Fibroblast of lung (primary cell): ENCODE results near the gene RAC2. TPM values are rescaled to one million over a fixed set of nuclear protein-coding genes. Genes with fewer than 3 reads are reported as not detected.

Experiments
- DNase-seq, 2 donors: peaks; one replicate each; pipeline versions ENCODE4 v3.0.0 to v3.0.0-alpha.2; 2010; ENCODE audit warnings: low read depth in 2 of 2
- H2AFZ ChIP-seq: 2 replicates; pipeline ENCODE4 v1.5.1; 2012; ENCODE audit warnings: low read length, control low read depth, inconsistent platforms
- H3K27ac ChIP-seq: 2 replicates; pipeline ENCODE4 v1.5.1; 2011; ENCODE audit warnings: low read length, control low read depth; ENCODE audit not compliant: insufficient read depth
- H3K27me3 ChIP-seq: 2 replicates; pipeline ENCODE4 v1.5.1; 2011; ENCODE audit warnings: mild to moderate bottlenecking, low read length; ENCODE audit not compliant: control insufficient read depth, insufficient read depth
- H3K36me3 ChIP-seq: 2 replicates; pipeline ENCODE4 v1.5.1; 2011; ENCODE audit warnings: low read length; ENCODE audit not compliant: control insufficient read depth, insufficient read depth
- H3K4me1 ChIP-seq: 2 replicates; pipeline ENCODE4 v1.5.1; 2011; ENCODE audit warnings: low read length; ENCODE audit not compliant: control insufficient read depth, insufficient read depth; ENCODE audit errors: extremely low read depth
- H3K4me2 ChIP-seq: 2 replicates; pipeline ENCODE4 v1.5.1; 2011; ENCODE audit warnings: low read length, control low read depth; ENCODE audit not compliant: insufficient read depth; ENCODE audit errors: extremely low read depth
- H3K4me3 ChIP-seq, 4 experiments: fragments of 200-600 bp in 1 of 4; sonication (generic) in 1 of 4; replicated peaks in 1 of 4; 2 replicates each; pipeline ENCODE4 v1.5.1; 2011 to 2016; ENCODE audit warnings: low read length in 4 of 4, low read depth in 3 of 4, mild to moderate bottlenecking in 3 of 4, control low read depth in 2 of 4, inconsistent platforms in 1 of 4, mixed read lengths in 1 of 4; ENCODE audit not compliant: insufficient read depth in 1 of 4; ENCODE audit errors: control extremely low read depth in 1 of 4
- H3K79me2 ChIP-seq: 2 replicates; pipeline ENCODE4 v1.5.1; 2012; ENCODE audit warnings: mild to moderate bottlenecking, low read length, inconsistent platforms; ENCODE audit not compliant: control insufficient read depth, insufficient read depth
- H3K9ac ChIP-seq: 2 replicates; pipeline ENCODE4 v1.5.1; 2011; ENCODE audit warnings: mild to moderate bottlenecking, low read length, control low read depth; ENCODE audit not compliant: insufficient read depth
- H3K9me3 ChIP-seq: 2 replicates; pipeline ENCODE4 v1.5.1; 2012; ENCODE audit warnings: low read depth, low read length; ENCODE audit not compliant: control insufficient read depth, insufficient read depth
- H4K20me1 ChIP-seq: 2 replicates; pipeline ENCODE4 v1.5.1; 2011; ENCODE audit warnings: low read length; ENCODE audit not compliant: control insufficient read depth, insufficient read depth; ENCODE audit errors: extremely low read depth
- EZH2 ChIP-seq: IDR thresholded peaks from 2 replicates; pipeline ENCODE4 v1.5.1; 2012; ENCODE audit warnings: low read length, control low read depth, mild to moderate bottlenecking; ENCODE audit errors: missing control alignments
- polyA plus RNA-seq, 2 donors: library from polyadenylated mRNA; depleted of rRNA in 1 of 2; stranded (reverse) in 1 of 2; unstranded in 1 of 2; fragments of >200 nt; gene quantifications; 2 replicates each; pipeline ENCODE4 v1.2.1, GENCODE V29; 2011 to 2012; ENCODE audit warnings: missing spikeins in 1 of 2
- total RNA-seq: library from RNA; depleted of rRNA; stranded (reverse); fragments of >200 nt; gene quantifications from 2 replicates; pipeline ENCODE4 v1.2.1, GENCODE V29; 2014
- TF ChIP-seq, protein P1 (sequence below), 2 donors: IDR thresholded peaks in 1 of 2; conservative IDR thresholded peaks in 1 of 2; 1 replicate in 1 of 2; 2 replicates in 1 of 2; pipeline ENCODE4 v1.5.1; 2011 to 2012; ENCODE audit warnings: low read length in 2 of 2, control low read depth in 1 of 2, inconsistent platforms in 1 of 2, low read depth in 1 of 2, mild to moderate bottlenecking in 1 of 2

Gene RAC2
- total and polyA plus RNA-seq, 2 donors (not counting 1 experiment from before 2014, with no cell fraction given), result 2.1 to 10.5 TPM

DNA sequence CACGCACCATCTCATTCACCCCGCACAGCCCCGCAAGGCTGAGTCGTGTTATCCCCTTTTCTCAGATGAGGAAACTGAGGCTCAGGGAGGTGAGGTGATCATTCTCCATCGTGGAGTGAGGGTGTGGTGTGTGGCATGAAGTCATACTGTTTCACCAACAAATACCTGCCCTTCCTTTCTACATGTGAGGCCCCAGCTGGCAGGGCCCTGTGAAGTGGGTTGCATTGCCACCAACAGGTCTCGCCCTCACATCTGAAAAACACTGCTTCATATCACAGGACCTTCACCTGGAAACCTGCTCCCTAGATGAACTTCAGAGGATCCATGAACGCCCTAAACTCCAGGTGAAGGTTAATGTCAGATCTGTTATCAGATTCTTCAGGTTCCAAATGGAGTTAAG lies 36.1 kb downstream of the RAC2 start:
- no peak overlapping the region for H3K27ac ChIP-seq
- no peak overlapping the region for H3K9ac ChIP-seq
- no peak overlapping the region for H2AFZ ChIP-seq
- no peaks in the 10 kb centered on the region for H3K36me3 ChIP-seq
- H3K79me2 ChIP-seq, result no peaks in the 10 kb centered on the region
- no peaks in the 10 kb centered on the region for H4K20me1 ChIP-seq
- H3K9me3 ChIP-seq, result no peaks in the 10 kb centered on the region
- no peak overlapping the region for H3K4me2 ChIP-seq
- no peak overlapping the region for H3K4me3 ChIP-seq
- H3K27me3 ChIP-seq, result peaks cover 18% of the 10 kb centered on the region
- no peak for DNase-seq
- no peak for TF ChIP-seq EZH2
- TF ChIP-seq, protein P1, sequence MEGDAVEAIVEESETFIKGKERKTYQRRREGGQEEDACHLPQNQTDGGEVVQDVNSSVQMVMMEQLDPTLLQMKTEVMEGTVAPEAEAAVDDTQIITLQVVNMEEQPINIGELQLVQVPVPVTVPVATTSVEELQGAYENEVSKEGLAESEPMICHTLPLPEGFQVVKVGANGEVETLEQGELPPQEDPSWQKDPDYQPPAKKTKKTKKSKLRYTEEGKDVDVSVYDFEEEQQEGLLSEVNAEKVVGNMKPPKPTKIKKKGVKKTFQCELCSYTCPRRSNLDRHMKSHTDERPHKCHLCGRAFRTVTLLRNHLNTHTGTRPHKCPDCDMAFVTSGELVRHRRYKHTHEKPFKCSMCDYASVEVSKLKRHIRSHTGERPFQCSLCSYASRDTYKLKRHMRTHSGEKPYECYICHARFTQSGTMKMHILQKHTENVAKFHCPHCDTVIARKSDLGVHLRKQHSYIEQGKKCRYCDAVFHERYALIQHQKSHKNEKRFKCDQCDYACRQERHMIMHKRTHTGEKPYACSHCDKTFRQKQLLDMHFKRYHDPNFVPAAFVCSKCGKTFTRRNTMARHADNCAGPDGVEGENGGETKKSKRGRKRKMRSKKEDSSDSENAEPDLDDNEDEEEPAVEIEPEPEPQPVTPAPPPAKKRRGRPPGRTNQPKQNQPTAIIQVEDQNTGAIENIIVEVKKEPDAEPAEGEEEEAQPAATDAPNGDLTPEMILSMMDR (conservative IDR thresholded peaks at IDR 0.05 in 1 of 2, IDR thresholded peaks at IDR 0.05 in 1 of 2; ENCODE audit: low read depth in 1 of 2, low read length in 2 of 2), result no peak
- peaks cover 2% of the 10 kb centered on the region for H3K4me1 ChIP-seq

DNA sequence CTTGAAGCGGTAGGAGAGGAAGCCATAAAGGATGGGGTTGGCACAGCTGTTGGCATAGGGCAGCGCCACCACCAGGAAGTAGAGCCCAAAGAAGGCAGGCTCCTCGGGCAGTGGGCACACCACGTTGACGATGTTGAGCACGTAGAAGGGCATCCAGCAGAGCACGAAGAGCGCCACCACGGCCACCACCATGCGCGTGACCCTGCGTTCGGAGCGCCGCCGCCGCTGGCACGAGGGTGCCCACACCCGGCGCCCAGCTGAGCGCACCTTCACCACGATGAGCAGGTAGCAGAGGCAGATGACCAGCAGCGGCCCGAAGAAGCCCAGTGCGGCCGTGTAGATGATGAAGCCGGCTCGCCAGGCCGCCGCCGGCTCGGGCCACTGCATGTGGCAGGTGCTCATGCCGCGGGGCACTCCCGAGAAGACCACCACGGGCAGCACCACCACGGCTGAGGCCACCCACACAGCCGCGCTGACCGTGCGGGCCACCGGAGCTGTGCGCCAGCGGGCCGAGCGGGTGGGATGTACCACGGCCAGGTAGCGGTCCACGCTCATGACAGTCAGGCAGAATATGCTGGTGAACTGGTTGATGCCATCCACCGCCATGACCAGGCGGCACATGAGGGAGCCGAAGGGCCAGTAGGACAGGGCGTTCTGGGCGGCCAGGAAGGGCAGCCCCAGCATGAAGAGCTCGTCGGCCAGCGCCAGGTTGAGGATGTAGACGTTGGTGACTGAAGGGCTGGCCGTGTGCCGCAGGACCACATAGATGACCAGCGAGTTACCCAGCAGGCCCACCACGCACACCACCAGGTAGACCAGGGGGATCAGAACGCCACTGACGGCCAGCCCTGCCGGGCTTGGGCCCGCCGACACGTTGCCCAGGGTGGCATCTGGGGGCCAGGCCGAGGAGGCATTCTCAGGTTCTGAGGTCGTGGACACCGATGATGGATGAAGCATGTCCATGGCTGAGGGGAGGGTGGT lies 36.9 kb downstream of the RAC2 start:
- Histone ChIP-seq H3K27me3 (peaks cover 12% of the 10 kb centered on the region), H2AFZ (no peak overlapping the region), H3K27ac (no peak overlapping the region), H3K4me1 (peaks cover 1% of the 10 kb centered on the region), H3K9me3 (no peaks in the 10 kb centered on the region), H3K9ac (no peak overlapping the region), H4K20me1 (no peaks in the 10 kb centered on the region), H3K4me2 (no peak overlapping the region), H3K36me3 (no peaks in the 10 kb centered on the region), H3K79me2 (no peaks in the 10 kb centered on the region), H3K4me3 (no peak overlapping the region)
- TF ChIP-seq, protein P1 (conservative IDR thresholded peaks at IDR 0.05 in 1 of 2, IDR thresholded peaks at IDR 0.05 in 1 of 2; ENCODE audit: low read depth in 1 of 2, low read length in 2 of 2), result no peak
- no peak for TF ChIP-seq EZH2
- DNase-seq, result no peak

DNA sequence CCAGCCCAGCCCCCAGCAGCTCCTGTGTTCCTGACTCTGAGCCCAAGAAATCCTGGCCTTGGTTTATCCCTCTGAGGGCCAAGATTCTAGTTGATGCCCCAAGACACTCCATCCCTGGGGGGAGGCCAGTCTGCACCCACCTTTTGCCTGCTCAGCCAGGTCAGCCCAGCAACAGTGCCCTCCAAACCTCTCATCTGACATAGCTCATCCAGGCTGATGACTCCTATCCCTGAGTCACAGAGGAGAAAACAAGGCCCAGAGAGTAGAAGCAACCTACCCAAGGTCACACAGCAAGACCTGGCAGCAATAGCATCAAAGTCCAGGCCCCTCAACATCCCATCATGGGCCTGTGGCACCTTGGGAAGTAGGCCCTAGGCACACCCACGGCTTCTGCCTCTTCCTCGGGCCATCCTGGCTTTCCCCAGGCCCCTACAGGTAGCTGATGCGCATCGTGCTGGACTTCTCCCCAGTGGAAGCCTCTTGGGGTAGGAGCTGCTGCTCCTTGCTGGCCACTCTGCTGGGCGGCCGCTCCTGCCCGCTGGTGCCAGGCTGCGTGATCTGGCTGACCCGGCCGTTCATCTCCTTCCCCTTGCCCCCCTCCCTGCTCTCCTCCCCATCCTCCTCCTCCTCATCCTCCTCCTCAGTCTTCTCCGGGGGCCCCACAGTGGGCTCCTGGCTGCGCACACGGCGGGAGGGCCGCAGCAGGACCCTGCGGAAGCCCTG lies 37.8 kb downstream of the RAC2 start:
- Histone ChIP-seq H3K9ac (no peak overlapping the region), H3K4me1 (no peaks in the 10 kb centered on the region), H3K4me3 (no peak overlapping the region), H3K27me3 (peaks cover 4% of the 10 kb centered on the region), H3K27ac (no peak overlapping the region), H3K79me2 (no peaks in the 10 kb centered on the region), H3K9me3 (no peaks in the 10 kb centered on the region), H4K20me1 (no peaks in the 10 kb centered on the region), H2AFZ (no peak overlapping the region), H3K4me2 (no peak overlapping the region), H3K36me3 (no peaks in the 10 kb centered on the region)
- no peak for TF ChIP-seq EZH2
- TF ChIP-seq, protein P1 (conservative IDR thresholded peaks at IDR 0.05 in 1 of 2, IDR thresholded peaks at IDR 0.05 in 1 of 2; ENCODE audit: low read depth in 1 of 2, low read length in 2 of 2), result no peak
- DNase-seq, result no peak
